Gastrocnemius medialis (tissue), 4 donors: Measurements from ENCODE around the gene NFIA. TPM values are rescaled to one million over a fixed set of nuclear protein-coding genes. Genes with fewer than 3 reads are reported as not detected.
"Not testable (repeated sequence)": the region's sequence is repeated elsewhere in the genome, so short reads cannot be mapped to it uniquely, and the experiment has no call there.

ENCODE experiments used
- ATAC-seq, 2 donors: fragments of 150-250 bp; one replicate each; pipeline ENCODE4 v1.9.1; 2016
- DNase-seq, 2 donors: peaks; one replicate each; pipeline ENCODE4 v3.0.0-alpha.2; 2019
- H3K27ac ChIP-seq, 4 donors: fragments of 200-600 bp; sonication (generic); 1 replicate in 1 of 4; 2 replicates in 3 of 4; pipeline ENCODE4 v1.5.1; 2016 to 2018; ENCODE audit warnings: mild to moderate bottlenecking in 2 of 4, moderate library complexity in 1 of 4
- H3K27me3 ChIP-seq, 3 donors: fragments of 200-600 bp; sonication (generic) in 2 of 3; 1 replicate in 1 of 3; 2 replicates in 2 of 3; pipeline versions ENCODE4 v1.5.1 to v1.6.0; 2016 to 2019; ENCODE audit warnings: mild to moderate bottlenecking in 1 of 3, moderate library complexity in 1 of 3
- H3K36me3 ChIP-seq, 2 donors: fragments of 200-600 bp; sonication (generic) in 1 of 2; one replicate each; pipeline ENCODE4 v1.5.1; 2017 to 2018
- H3K4me1 ChIP-seq, 2 donors: fragments of 200-600 bp; sonication (generic) in 1 of 2; one replicate each; pipeline ENCODE4 v1.5.1; 2016 to 2017; ENCODE audit warnings: mild to moderate bottlenecking in 2 of 2
- H3K4me3 ChIP-seq, 4 donors: fragments of 200-600 bp; sonication (generic) in 3 of 4; 1 replicate in 1 of 4; 2 replicates in 3 of 4; pipeline ENCODE4 v1.5.1; 2016 to 2019; ENCODE audit warnings: mild to moderate bottlenecking in 2 of 4
- H3K9me3 ChIP-seq, 3 donors: fragments of 200-600 bp; sonication (generic) in 2 of 3; 1 replicate in 1 of 3; 2 replicates in 2 of 3; pipeline ENCODE4 v1.5.1; 2016 to 2019
- POLR2A ChIP-seq, 2 donors: fragments of 450-650 bp; IDR thresholded peaks; one replicate each; pipeline ENCODE4 v1.6.1; 2017; ENCODE audit warnings: antibody characterized with exemption in 2 of 2, mild to moderate bottlenecking in 2 of 2, moderate library complexity in 2 of 2
- in situ Hi-C, 4 donors: fragments of 200-750 bp; cut with MboI; loops; one replicate each; pipeline versions ENCODE4 v1.15.0 to v1.8.0; 2017; ENCODE audit warnings: low sequenced_read_pairs in 4 of 4
- intact Hi-C: fragments of 100-400 bp; cut with DNase I; formaldehyde crosslinking; loops from one replicate; pipeline ENCODE4 v1.15.1; 2023; ENCODE audit warnings: low total_unique reads
- total RNA-seq, 4 donors: library from RNA; depleted of rRNA; stranded (reverse); fragments of >200 nt; gene quantifications; one replicate each; pipeline versions ENCODE4 v1.1.0 to v1.2.3, GENCODE V29; 2016
- TF ChIP-seq, protein P1 (sequence below), 5 experiments: fragments of 450-650 bp in 3 of 5; fragments of 200-600 bp in 2 of 5; sonication (generic) in 2 of 5; IDR thresholded peaks in 4 of 5; conservative IDR thresholded peaks in 1 of 5; 1 replicate in 4 of 5; 2 replicates in 1 of 5; pipeline ENCODE4 v1.5.1; 2016 to 2019; ENCODE audit warnings: antibody characterized with exemption in 5 of 5, mild to moderate bottlenecking in 3 of 5, moderate library complexity in 3 of 5

Gene NFIA
- total RNA-seq, 4 donors from 2014 or later: 12.9 to 27.0 (median 26.6) TPM

DNA sequence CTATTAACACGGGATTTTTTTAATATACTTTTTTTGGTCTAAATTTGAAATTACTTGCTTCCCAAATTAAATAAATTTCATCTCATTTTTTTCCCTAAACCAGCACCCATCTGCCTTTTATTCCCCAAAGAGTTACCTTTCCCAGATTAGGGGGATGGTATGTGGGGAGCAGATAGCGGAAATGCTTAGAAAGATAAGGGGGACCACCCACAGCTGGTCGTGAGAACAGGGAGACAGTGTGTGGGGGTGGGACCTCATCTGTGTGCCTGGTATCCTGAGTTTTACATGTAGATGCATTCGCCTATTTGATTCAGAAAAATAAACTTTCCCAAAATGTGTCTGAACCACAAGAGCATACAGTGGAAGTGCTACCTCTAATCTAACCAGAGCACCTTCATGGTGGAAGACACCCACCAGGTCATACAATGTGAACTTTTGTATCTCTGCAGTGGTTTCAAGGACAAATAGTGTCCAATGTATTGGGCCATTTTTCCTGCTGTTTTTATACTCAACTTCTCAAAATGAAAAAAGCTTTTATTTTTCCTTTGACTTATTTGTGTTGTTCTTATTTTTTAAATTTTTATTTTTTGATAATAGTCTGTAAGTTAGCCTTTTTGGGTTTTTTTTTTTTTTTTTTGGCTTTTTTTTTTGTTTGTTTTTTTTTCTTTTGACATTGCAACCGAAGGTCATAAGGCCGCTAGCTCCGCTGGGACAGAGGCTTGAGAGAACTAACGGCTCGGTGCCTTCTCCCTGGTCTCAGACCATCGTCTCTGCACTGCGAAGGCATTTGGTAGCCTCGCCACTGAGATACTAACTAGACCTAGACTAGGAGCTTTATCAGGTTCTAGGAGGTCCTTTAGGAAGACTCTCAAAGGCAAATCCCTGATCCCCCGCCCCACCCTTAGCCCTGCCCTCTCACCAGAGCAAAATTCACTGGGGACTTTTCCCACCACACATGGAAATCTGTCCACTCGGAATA, 379.3 kb downstream of the NFIA start:
- H3K4me1 ChIP-seq: no peaks in the 10 kb centered on the region
- ATAC-seq (no peak), DNase-seq (no peak)
- in situ Hi-C loops: loop anchor here in 2 of 4 donors (25.0 kb wide), 2 partner anchors 599 to 624 kb away; no protein-coding TSS in a partner anchor
- no peaks in the 10 kb centered on the region for H3K9me3 ChIP-seq
- no peak overlapping the region for H3K27ac ChIP-seq
- no peak overlapping the region for H3K4me3 ChIP-seq
- no peaks in the 10 kb centered on the region for H3K27me3 ChIP-seq
- peaks cover 0 to 5% of the 10 kb centered on the region in 2 donors for H3K36me3 ChIP-seq
- intact Hi-C loops: no loop called here
- no peak for TF ChIP-seq POLR2A (IDR thresholded peaks at IDR 0.05)
- TF ChIP-seq, protein P1, sequence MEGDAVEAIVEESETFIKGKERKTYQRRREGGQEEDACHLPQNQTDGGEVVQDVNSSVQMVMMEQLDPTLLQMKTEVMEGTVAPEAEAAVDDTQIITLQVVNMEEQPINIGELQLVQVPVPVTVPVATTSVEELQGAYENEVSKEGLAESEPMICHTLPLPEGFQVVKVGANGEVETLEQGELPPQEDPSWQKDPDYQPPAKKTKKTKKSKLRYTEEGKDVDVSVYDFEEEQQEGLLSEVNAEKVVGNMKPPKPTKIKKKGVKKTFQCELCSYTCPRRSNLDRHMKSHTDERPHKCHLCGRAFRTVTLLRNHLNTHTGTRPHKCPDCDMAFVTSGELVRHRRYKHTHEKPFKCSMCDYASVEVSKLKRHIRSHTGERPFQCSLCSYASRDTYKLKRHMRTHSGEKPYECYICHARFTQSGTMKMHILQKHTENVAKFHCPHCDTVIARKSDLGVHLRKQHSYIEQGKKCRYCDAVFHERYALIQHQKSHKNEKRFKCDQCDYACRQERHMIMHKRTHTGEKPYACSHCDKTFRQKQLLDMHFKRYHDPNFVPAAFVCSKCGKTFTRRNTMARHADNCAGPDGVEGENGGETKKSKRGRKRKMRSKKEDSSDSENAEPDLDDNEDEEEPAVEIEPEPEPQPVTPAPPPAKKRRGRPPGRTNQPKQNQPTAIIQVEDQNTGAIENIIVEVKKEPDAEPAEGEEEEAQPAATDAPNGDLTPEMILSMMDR (IDR thresholded peaks at IDR 0.05 in 4 of 5, conservative IDR thresholded peaks at IDR 0.05 in 1 of 5): no peak

DNA sequence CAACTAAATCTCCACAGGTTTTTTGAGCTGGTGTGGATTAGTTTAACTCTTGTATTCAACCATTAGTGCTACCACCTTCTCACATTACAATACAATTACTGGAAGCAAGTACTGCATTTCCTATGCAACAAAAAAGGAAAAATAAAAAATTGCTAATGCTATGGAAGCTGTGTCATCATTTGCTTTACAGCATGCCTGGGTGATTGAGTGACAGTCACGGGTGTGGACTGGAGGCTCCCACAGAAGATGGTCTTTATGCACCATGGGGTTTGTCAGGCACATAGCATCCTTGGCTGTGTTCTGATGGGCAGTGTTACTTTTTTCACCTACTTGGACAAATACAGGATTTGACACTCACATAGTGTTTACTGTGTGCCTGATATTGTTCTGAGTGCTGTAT, 380.3 kb downstream of the NFIA start:
- no peaks in the 10 kb centered on the region for H3K27me3 ChIP-seq
- no peaks in the 10 kb centered on the region for H3K4me1 ChIP-seq
- no peak for DNase-seq
- H3K27ac ChIP-seq: no peak overlapping the region
- no peaks in the 10 kb centered on the region for H3K9me3 ChIP-seq
- H3K36me3 ChIP-seq: peaks cover 0 to 5% of the 10 kb centered on the region in 2 donors
- no peak for ATAC-seq
- no peak overlapping the region for H3K4me3 ChIP-seq
- in situ Hi-C loops (loop anchor here in 2 of 4 donors (25.0 kb wide), 2 partner anchors 600 to 625 kb away; no protein-coding TSS in a partner anchor), intact Hi-C loops (no loop called here)
- TF ChIP-seq POLR2A (IDR thresholded peaks at IDR 0.05): no peak
- TF ChIP-seq, protein P1 (IDR thresholded peaks at IDR 0.05 in 4 of 5, conservative IDR thresholded peaks at IDR 0.05 in 1 of 5): no peak

DNA sequence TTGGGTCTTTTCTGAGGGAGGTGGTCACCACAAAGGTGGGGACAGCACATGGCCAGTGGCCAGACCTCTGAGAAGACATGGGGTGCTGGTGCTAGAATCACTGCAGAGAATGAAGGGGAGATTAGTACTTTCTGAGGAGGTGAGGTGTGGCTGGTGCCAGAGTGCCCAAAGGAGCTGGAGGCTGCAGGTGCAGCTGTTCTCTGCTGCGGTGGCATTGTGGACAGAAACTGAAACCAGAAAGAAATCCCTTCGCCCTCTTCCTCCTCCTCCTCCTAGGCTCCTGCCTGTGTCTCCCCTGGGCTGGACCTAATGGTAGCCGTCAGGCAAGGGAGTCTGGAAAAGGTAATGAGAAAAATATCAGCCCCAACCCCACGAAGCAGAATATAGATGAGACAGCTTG, 380.9 kb downstream of the NFIA start:
- no peak for ATAC-seq
- no peaks in the 10 kb centered on the region for H3K9me3 ChIP-seq
- no peaks in the 10 kb centered on the region for H3K4me1 ChIP-seq
- no peaks in the 10 kb centered on the region for H3K27me3 ChIP-seq
- H3K36me3 ChIP-seq: peaks cover 0 to 5% of the 10 kb centered on the region in 2 donors
- H3K27ac ChIP-seq: no peak overlapping the region
- intact Hi-C loops (no loop called here), in situ Hi-C loops (loop anchor here in 2 of 4 donors (25.0 kb wide), 2 partner anchors 601 to 626 kb away; no protein-coding TSS in a partner anchor)
- no peak for TF ChIP-seq POLR2A (IDR thresholded peaks at IDR 0.05)
- TF ChIP-seq, protein P1 (IDR thresholded peaks at IDR 0.05 in 4 of 5, conservative IDR thresholded peaks at IDR 0.05 in 1 of 5): no peak
- no peak overlapping the region for H3K4me3 ChIP-seq
- no peak for DNase-seq

DNA sequence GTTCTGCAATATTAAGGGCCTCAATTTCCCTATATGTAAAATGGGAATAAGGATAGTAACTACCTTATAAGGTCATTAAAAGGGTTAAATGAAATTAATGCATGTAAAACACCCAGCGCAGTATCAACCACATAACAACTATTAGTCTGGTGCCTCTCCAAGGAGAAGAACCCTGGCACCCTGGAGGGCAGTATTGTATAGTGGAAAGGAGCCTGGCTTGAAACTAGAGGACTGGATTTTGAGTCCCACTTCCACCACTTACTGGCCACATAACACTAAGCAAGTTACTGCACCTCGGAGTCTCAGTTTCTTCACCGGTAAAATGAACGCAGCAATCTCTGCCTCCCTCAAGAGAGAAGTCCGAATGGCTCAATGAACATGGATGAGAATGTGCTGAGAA, 385.5 kb downstream of the NFIA start:
- H3K36me3 ChIP-seq, H3K27ac ChIP-seq, intact Hi-C loops, H3K27me3 ChIP-seq, H3K4me1 ChIP-seq, ATAC-seq, H3K9me3 ChIP-seq, DNase-seq, H3K4me3 ChIP-seq: not testable (repeated sequence)
- in situ Hi-C loops: loop anchor here in 2 of 4 donors (25.0 kb wide), 2 partner anchors 606 to 631 kb away; no protein-coding TSS in a partner anchor

DNA sequence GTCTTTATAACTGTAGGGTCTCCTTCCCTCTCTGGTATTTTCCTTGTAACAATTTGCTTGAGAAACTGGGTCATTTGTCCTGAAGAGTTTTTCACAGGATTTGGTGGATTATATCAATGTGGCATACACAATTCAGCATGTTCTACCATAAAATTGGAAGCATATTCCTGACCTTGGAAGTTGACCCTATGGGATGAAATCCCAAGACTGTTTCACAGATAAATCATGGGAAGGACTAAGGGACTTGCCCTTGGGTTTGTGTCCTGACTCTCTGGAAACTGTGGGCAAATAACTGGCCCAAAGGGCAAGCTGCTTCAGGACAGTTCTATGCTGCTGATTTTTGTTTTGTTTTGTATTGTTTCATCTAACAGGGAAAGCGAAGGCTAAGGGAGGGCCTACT, 387.0 kb downstream of the NFIA start:
- in situ Hi-C loops: loop anchor here in 2 of 4 donors (25.0 kb wide), 2 partner anchors 607 to 632 kb away; no protein-coding TSS in a partner anchor

More for the DNA sequence above, 387.0 kb downstream of the NFIA start:
- intact Hi-C loops: no loop called here
- DNase-seq (no peak), ATAC-seq (no peak)
- no peaks in the 10 kb centered on the region for H3K4me1 ChIP-seq
- H3K36me3 ChIP-seq: no peaks in the 10 kb centered on the region
- TF ChIP-seq POLR2A (IDR thresholded peaks at IDR 0.05): no peak
- TF ChIP-seq, protein P1 (IDR thresholded peaks at IDR 0.05 in 4 of 5, conservative IDR thresholded peaks at IDR 0.05 in 1 of 5): no peak
- no peak overlapping the region for H3K4me3 ChIP-seq
- no peak overlapping the region for H3K27ac ChIP-seq
- H3K27me3 ChIP-seq: no peaks in the 10 kb centered on the region
- H3K9me3 ChIP-seq: no peaks in the 10 kb centered on the region
